ENCODE results near the gene ZFAND3.

GRCh38 chr6:37875561-37876309, 56.2 kb downstream of the ZFAND3 start:
- TF ChIP-seq POLR2A (IDR thresholded peaks at IDR 0.05; ENCODE audit: low read depth) (no peak), CTCF (IDR thresholded peaks at IDR 0.05) (no peak), POLR2AphosphoS5 (IDR thresholded peaks at IDR 0.05) (no peak)
